Omental fat pad (tissue), 4 donors: ENCODE data around the gene SCIN. TPM values are rescaled to one million over a fixed set of nuclear protein-coding genes. Genes with fewer than 3 reads are reported as not detected.
"Not testable (repeated sequence)": the region's sequence is repeated elsewhere in the genome, so short reads cannot be mapped to it uniquely, and the experiment has no call there.

Experiments
- ATAC-seq: fragments of 150-250 bp; one replicate; pipeline ENCODE4 v1.9.1; 2016; ENCODE audit warnings: mild to moderate bottlenecking, moderate library complexity; ENCODE audit not compliant: low FRiP score
- DNase-seq: peaks from one replicate; pipeline ENCODE4 v3.0.0-alpha.2; 2019; ENCODE audit warnings: low spot score
- total RNA-seq, 4 donors: library from RNA; depleted of rRNA; stranded (reverse); fragments of >200 nt; gene quantifications; one replicate each; pipeline ENCODE4 v1.1.0, GENCODE V29; 2016
- TF ChIP-seq, protein P1 (sequence below), 3 donors: fragments of 450-650 bp; IDR thresholded peaks; one replicate each; pipeline ENCODE4 v1.5.1; 2016 to 2017; ENCODE audit warnings: antibody characterized with exemption in 3 of 3, mild to moderate bottlenecking in 3 of 3, moderate library complexity in 2 of 3

The SCIN gene
- 10 to 100 TPM in 2 of 4 donors, 1 to 10 TPM in 2; 1.4 to 15.7 (median 7.9) TPM for total RNA-seq

DNA sequence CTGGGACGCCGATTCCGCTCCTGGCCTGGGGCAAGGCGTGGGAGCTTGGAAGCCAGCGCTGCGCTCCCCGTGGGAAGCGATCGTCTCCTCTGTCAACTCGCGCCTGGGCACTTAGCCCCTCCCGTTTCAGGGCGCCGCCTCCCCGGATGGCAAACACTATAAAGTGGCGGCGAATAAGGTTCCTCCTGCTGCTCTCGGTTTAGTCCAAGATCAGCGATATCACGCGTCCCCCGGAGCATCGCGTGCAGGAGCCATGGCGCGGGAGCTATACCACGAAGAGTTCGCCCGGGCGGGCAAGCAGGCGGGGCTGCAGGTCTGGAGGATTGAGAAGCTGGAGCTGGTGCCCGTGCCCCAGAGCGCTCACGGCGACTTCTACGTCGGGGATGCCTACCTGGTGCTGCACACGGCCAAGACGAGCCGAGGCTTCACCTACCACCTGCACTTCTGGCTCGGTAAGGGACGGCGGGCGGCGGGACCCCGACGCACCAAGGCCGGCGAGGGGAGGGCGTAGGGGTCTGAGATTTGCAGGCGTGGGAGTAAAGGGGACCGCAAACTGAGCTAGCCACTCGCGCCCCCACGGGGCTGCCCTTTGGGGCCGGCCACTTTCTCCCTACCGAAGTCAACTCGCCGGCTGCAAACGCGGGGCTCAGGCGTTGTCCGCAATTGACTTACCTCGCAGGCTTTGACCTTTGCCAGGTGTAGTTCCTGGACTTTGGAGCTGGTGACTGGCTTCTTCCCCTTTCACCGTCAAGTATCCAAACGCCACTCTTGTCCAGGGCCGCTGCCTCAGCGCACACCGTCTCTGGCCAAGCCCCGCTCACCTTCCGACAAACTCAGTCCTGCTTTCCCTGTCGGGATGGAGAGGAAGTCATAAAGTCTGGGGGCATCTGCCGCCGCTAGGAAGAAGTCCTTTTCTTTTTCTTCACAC is at the start of gene SCIN:
SCIN (plus strand) TSS at position 187 of the 928 bp plus-strand sequence; CDS start at position 254, 67 bp downstream.
- TF ChIP-seq, protein P1, sequence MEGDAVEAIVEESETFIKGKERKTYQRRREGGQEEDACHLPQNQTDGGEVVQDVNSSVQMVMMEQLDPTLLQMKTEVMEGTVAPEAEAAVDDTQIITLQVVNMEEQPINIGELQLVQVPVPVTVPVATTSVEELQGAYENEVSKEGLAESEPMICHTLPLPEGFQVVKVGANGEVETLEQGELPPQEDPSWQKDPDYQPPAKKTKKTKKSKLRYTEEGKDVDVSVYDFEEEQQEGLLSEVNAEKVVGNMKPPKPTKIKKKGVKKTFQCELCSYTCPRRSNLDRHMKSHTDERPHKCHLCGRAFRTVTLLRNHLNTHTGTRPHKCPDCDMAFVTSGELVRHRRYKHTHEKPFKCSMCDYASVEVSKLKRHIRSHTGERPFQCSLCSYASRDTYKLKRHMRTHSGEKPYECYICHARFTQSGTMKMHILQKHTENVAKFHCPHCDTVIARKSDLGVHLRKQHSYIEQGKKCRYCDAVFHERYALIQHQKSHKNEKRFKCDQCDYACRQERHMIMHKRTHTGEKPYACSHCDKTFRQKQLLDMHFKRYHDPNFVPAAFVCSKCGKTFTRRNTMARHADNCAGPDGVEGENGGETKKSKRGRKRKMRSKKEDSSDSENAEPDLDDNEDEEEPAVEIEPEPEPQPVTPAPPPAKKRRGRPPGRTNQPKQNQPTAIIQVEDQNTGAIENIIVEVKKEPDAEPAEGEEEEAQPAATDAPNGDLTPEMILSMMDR (IDR thresholded peaks at IDR 0.05) = no peak
- DNase-seq (peak; percentile 27), ATAC-seq (peak; percentile 60)

DNA sequence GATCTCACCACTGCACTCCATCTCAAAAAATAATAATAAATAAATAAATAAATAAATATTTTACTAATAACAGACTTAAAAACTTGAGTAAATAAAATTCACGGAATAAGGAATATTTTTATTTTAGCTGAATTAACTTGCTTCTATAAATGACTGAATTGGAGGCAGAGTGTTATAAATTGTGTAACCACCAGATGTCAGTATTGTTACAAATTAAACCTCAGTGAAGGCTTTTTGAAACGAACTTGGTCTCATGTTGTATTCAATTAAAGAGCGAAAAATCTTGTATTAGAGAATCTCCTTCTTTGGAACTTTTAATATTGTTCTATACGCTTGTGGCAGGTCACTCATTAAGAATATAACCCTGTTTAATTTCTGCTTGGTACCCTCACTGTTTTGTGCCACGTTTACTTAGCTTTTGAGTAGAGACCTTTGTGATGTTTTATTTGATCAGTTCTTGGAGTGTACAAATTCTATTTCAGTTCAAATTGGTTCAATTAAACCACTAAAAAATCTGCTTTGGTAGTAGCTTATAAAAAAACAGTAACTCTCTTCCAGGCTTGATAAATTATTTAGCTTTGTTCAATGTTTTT is 45.6 kb upstream of the SCIN start:
- DNase-seq (no peak), ATAC-seq (no peak)
- TF ChIP-seq, protein P1 (IDR thresholded peaks at IDR 0.05) = no peak

DNA sequence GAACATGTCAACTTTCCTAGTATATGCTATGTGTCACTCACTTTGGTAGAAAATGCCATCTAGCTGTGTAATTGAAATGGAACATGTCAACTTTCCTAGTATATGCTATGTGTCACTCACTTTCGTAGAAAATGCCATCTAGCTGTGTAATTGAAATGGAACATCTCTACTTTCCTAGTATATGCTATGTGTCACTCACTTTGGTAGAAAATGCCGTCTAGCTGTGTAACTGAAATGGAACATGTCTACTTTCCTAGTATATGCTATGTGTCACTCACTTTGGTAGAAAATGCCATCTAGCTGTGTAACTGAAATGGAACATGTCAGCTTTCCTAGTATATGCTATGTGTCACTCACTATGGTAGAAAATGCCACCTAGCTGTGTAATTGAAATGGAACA is 43.8 kb upstream of the SCIN start:
- ATAC-seq, DNase-seq: not testable (repeated sequence)

DNA sequence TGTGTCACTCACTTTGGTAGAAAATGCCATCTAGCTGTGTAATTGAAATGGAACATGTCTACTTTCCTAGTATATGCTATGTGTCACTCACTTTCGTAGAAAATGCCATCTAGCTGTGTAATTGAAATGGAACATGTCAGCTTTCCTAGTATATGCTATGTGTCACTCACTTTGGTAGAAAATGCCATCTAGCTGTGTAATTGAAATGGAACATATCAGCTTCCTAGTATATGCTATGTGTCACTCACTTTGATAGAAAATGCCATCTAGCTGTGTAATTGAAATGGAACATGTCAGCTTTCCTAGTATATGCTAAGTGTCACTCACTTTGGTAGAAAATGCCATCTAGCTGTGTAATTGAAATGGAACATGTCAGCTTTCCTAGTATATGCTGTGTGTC is 42.9 kb upstream of the SCIN start:
- not testable (repeated sequence) for DNase-seq, ATAC-seq

DNA sequence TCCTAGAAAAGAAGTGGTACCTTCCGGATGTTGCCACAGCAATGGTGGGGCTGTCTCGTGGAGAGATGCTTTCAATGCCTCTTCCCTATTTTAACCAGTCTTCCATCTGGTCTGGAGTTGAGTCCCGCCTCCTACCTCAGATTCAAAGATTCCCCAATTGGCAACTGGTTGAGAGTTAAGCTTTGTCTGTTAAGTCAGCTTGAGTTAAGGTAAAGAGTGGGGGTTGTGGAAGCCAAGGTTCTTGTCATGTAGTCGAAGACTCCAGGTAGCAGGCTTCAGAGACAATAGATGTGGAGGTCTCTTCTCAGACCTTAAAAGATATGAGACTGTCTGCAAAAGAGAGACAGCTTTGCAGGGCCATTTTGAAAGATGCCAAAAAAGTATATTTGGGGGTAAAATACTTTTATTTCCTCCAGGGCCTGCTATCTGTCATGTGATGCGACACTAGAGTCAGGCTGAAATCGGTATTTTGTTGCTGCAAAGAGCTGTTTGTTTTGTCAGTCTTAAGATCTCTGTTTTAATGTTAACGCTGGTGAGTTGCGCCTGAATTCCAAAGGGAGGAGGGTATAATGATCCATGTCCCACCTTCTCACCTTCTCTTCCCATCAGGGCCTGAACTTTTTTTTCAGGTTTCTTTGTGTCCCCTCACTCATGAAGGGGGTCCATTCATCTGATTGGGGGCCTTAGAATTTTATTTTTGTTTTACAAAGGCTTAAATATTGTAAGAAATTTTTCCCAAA is 40.4 kb upstream of the SCIN start:
- DNase-seq (no peak), ATAC-seq (no peak)
- TF ChIP-seq, protein P1 (IDR thresholded peaks at IDR 0.05) = no peak

DNA sequence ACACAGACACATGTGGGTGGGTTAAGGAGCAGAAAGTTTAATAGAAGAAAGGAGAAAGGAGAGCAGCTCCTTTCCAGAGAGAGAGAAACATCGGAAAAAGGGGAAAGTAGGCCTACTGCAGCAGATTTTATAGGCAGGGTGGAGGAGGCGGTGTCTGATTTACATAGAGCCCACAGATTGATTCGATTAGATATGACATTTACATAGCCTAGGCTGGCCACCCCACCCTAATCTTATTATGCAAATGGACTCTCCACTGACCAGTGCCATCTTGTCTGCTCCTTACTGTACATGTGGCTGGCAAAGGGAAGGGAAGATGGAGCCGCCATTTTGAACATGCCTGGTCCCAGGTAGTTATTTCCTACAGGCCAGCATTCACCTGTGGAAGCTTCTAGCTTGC is 38.7 kb upstream of the SCIN start:
- TF ChIP-seq, protein P1 (IDR thresholded peaks at IDR 0.05) = no peak
- DNase-seq (no peak), ATAC-seq (no peak)

DNA sequence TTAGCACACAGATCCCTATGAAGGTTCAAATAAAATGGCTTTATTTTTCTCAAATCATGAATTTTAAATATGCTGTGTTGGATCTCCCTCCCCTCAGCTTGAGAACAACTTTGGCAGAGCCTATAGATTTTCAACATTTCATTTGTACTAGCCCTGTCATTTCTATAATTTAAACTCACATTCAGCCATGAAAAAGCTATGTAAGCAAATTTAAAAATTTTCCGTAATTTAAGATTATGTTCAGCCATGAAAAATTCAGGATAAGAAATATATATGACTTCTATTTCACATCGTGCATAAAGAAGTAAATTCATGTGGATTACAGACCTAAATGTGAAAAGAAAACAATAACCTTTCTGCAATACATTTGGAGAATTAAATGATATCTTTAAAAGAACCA is 36.5 kb upstream of the SCIN start:
- TF ChIP-seq, protein P1 (IDR thresholded peaks at IDR 0.05) = no peak
- no peak for ATAC-seq
- no peak for DNase-seq
